Activated CD4-positive, CD25-positive, alpha-beta regulatory T cell treated with anti-CD3 and anti-CD28 coated beads, Interleukin-2, amount 50 U/mL, for 24 hours (primary cell): ENCODE data around the gene ANKRD40.
"Not testable (repeated sequence)": the region's sequence is repeated elsewhere in the genome, so short reads cannot be mapped to it uniquely, and the experiment has no call there.

ENCODE experiments used
- ATAC-seq, 2 donors: fragments of 150-1000 bp; cut with Tn5 transposase; one replicate each; pipeline ENCODE4 v1.10.0; 2021; ENCODE audit warnings: mild to moderate bottlenecking in 1 of 2, moderate library complexity in 1 of 2

The ANKRD40 gene

DNA sequence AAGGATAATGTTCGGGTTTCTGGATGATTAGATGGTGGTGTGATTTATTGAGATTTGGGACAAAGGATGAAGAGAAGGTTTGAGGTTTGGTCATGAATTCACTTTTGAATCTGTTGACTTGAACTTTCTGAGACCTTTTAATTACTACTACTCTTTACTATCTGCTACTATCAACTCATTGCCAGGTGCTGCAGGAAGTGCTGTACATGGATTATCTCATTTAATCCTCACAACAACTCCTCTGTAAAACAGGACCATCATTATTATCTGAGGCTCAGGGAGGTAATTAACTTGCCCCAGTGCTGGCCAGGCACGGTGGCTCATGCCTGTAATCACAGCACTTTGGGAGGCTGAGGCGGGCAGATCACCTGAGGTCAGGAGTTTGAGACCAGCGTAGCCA lies 2.9 kb upstream of the ANKRD40 start:
- no peak for ATAC-seq

DNA sequence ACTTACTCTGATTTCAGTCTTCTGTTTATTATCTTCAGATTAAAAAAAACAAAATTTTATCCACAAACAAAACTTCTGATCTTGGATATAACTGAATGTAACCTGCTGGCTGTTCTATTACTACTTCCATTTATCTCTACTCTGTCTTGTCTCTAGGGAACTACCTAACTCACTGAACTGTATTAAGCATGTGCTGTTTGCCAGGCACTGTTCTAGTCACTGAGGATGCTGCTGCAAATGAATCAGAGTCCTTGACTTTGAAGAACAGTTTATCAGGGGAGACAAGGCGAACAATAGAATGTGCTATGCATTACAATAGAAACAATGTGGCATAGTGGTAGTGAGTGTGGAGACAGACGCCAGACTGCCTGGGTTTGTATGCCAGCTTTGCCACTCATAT lies 2.3 kb upstream of the ANKRD40 start:
- ATAC-seq, result no peak

DNA sequence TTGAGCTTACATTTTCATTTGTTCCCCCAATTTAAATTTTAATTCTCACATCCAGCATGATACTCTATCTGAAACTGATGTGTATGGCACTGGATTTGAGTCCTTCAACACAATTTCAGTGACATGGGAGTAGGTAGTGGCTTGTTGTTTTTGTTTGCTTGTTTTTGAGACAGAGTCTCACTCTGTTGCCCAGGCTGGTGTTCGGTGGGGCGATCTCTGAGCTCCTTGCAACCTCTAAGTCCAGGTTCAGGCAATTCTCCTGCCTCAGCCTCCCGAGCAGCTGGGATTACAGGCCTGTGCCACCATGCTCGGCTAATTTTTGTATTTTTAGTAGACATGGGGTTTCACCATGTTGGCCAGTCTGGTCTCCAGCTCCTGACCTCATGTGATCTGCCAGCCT lies 1.3 kb upstream of the ANKRD40 start:
- not testable (repeated sequence) for ATAC-seq

DNA sequence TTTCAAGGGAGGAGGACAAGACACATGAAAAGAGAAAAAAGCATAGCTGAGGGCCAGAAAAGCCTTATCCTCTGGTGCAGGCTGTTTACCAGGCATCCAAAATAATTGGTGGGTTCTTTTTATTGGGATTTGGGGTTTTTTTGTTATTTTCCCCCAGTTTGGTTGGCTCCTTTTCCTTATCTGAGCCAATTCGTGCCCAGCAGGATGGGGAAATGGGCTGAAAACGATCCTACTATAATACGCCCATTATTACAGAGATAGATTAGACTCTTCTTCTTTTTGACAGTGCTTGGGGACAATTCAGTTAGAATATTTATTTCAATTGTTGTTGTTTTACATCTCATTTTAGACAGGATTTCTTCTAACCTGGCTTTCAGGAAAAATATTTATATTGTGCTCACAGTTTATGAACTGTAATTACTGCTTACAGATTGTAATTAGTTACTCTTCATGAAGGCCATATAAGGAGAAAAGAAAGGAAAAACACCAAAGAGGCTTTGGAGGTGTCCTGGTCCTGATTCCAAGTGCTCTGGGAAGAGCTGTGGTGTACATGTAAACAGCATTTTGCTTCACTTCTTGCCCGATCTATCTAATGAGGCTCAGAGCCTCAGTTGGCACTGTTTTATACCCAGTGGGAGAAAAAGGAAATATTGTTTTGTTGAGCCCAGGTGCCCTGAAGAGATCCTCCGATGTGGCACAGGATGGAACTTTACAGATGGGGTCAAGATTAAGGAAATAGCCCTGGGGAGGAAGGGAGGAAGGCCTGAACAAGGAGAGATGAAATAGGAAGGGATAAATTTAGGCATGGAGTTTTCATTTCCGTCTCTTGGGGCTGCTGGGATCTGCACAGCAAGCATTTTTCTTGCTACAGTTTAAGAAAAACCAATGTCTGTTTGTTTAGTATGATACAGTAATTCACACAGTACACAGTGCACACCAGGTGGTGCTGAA lies 611 bp upstream of the ANKRD40 start:
- no peak for ATAC-seq

GRCh38 chr17:50703162-50703561 lies 4.6 kb downstream of the ANKRD40 start:
- ATAC-seq, result no peak

DNA sequence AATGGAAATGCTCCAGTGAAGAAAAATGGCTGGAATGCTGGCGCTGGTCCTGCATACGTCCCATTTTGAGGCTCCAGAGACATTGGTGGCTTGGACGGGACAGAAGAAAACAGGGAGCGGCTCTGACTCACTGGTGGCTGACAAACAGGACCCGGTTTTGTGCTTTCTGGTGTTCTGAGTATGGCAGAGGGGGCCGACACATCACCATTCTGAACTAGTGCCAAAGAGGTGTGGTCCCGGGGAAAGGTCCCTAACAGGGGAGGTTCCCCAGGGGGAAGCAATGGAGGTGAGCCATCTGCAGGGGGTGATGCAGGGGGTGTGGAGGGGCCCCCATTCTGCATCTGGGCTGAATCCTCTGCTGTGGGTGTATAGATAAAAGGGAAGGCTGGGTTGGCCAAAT lies 8.3 kb downstream of the ANKRD40 start:
- ATAC-seq, result no peak

- no peak for ATAC-seq
These were observed 9.9 kb downstream of the ANKRD40 start for GRCh38 chr17:50697663-50698272.

- no peak for ATAC-seq
These were observed 10.7 kb downstream of the ANKRD40 start for GRCh38 chr17:50697062-50697461.

DNA sequence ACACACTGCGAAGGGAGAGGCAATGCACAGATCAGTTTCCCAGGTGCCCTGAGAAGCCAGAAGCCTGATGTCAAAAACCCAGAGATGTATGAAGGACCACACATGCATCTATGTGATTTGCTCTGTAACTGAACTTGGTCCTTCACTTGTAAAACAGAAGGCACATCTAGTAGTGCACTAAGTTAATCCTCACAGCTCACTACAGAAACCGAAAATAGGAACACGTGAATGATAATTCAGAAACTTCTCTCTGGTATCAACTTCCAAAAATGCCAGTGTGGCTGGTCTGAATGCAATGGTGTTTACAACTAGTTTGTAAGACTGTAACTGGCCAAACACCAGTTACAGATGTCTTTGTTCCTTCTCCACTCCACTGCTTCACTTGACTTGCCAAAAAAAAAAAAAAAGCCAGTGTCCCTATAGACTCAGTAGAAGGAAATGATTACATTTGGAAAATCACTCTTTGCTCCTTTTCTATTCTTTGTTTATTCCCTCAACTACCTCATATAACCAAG lies 11.3 kb downstream of the ANKRD40 start:
- ATAC-seq, result no peak

GRCh38 chr17:50693036-50693682 lies 14.6 kb downstream of the ANKRD40 start:
- ATAC-seq, result no peak

GRCh38 chr17:50692448-50693035 lies 15.2 kb downstream of the ANKRD40 start:
- no peak for ATAC-seq

DNA sequence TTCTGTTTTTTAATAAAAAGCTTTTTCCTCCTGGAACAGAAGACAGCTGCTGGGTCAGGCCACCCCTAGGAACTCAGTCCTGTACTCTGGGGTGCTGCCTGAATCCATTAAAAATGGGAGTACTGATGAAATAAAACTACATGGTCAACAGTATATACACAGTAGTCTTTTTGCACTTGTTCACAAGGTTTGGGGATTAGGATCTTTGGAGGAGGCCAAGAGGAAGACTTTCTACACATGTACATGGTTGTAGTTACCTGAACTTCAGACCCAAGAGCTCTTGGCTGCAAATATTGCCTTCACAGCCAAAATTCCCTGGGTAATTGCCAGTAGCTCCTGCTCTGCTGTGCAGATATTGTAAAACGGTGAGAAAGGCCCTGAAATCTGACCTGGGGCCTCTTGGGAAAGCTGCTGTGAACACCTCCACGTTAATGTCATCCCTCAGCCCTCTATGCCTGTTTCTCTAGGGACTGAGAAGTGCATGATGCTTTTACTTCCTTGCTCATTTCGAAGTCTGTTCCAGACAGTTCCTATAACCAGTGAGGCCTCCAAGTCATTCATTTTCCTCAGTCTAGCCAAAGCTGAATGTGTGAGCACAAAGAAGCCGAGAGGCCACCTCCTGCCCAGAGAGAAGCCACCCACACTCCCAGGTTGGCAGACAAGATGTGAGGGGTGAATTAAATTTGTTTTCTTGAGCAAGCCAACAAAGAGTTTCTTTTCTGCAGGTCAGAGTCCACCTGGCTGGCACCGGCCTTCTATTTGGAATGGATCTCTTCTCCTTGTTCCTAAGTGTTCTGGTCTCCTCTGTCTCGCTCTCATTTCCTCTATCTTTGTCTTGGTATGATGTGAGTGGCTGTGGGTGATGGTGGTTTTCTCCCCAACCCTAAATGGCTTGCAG lies 15.9 kb downstream of the ANKRD40 start:
- no peak for ATAC-seq

DNA sequence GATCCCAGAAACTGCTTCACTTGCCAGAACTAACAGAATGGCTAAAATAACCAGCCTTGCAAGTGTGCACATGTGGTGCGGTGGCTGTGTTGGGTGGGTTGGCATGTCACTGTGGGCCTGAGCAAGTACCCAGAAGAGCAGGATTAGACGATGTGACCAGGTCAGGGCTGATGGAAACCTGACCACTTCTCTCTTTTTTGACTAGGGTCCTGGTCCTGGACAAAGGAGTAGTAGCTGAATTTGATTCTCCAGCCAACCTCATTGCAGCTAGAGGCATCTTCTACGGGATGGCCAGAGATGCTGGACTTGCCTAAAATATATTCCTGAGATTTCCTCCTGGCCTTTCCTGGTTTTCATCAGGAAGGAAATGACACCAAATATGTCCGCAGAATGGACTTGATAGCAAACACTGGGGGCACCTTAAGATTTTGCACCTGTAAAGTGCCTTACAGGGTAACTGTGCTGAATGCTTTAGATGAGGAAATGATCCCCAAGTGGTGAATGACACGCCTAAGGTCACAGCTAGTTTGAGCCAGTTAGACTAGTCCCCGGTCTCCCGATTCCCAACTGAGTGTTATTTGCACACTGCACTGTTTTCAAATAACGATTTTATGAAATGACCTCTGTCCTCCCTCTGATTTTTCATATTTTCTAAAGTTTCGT lies 16.7 kb downstream of the ANKRD40 start:
- no peak for ATAC-seq

GRCh38 chr17:50689956-50690886 lies 17.5 kb downstream of the ANKRD40 start:
- no peak for ATAC-seq

DNA sequence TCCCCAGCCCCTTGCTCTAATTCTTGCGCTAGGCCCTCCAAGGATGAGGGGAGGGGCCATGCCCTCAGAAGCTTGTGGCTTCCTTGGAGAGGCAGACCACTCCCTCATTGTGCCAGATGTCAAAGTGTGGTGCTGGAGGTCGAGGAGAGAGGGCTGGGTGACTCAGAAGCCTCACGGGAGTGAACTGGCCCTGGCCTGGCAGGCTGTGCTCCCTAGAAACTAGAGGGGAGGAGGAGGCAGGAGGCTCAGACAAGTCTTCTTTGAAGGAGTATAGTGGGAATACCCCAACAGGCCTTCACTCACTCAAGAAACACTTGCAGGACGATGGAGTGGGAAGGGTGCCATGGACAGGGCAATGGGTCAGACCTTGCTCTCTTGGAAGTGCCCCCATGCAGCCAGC lies 18.5 kb downstream of the ANKRD40 start:
- ATAC-seq, result no peak

- no peak for ATAC-seq
These were observed 19.5 kb downstream of the ANKRD40 start for GRCh38 chr17:50688245-50688644.

DNA sequence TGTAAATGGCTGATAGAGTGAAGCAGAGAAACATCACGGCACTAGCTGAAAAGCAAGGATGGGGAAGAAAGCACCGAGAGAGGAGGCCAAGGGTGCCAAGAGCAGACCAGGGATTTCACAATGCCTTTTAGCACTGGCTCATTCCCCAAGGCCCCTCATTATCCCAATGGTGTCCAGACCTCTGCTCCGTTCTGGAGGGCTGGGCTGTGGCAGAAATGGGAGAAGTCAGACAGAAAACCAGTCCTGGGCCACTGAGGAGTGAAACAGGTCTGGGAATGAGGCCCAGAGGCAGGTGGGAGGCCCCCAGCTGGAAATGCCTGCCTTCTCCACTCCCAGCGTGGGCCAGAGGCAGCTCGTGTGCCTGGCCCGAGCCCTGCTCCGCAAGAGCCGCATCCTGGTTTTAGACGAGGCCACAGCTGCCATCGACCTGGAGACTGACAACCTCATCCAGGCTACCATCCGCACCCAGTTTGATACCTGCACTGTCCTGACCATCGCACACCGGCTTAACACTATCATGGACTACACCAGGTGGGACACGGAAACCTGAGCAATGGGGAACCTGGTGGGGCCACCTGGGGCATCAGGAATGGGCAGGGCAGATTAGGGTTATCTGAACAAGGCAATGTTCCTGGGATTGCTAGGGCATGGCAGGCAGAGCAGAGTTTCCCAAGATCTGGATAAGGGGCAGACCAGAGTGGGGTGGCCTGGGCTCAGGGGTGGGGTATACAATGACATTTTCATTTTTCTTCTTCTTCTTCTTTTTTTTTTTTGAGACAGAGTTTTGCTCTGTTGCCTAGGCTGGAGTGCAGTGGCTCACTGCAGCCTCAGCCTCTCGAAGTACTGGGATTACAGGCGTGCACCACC lies 20.3 kb downstream of the ANKRD40 start:
- no peak for ATAC-seq

DNA sequence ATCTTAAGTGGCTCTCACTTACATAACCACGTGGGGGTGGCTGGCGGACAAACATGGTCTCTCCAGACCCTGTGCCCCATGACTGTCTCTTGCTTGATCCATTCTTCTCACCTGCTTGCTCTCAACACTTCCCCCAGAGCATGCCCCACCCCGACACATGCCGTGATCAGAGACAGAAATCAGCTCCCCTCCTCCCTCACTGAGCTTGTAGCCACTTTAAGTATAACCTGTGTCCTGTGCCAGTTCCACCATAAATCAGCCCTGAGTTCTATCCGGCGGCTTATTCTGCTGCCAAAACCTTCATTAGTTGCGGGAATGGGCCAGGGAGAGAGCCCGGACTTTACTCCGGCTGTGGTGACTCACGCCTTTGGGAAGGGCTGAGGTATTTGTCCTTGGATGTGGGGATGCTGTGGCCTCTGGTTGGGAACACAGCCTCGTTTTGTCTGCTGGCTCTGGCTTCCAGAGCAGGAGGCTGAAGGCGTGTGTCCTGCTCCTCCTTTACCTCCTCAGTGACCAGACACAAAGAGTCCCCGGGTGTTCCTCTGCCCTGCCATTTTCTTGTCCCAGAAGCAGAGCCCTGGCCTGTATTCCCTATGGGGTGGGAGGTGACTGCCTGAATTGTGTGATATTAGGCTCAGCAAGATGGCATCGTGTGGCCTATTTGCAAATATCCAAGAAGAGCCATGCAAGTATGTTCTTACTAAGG lies 21.1 kb downstream of the ANKRD40 start:
- no peak for ATAC-seq
